NCI-H1105 (cell line): ENCODE data around the gene KCNQ4.

Experiments
- DNase-seq: peaks from one replicate; lab custom pipeline; 2025; lab: John Stamatoyannopoulos, UW

The KCNQ4 gene

GRCh38 chr1:40861224-40862003 lies 77.8 kb downstream of the KCNQ4 start:
- DNase-seq = peak; percentile 36

- peak; percentile 93 for DNase-seq
Observed at GRCh38 chr1:40862008-40862863, 78.6 kb downstream of the KCNQ4 start, which contains the start of gene CITED4. Gene CITED4 (minus strand): TSS chr1:40862363. CDS start chr1:40862127, 236 bp downstream.

GRCh38 chr1:40868051-40868723 lies 84.6 kb downstream of the KCNQ4 start:
- no peak for DNase-seq

GRCh38 chr1:40870135-40870728 lies 86.6 kb downstream of the KCNQ4 start:
- DNase-seq = no peak

GRCh38 chr1:40872276-40872675 lies 88.7 kb downstream of the KCNQ4 start:
- no peak for DNase-seq

GRCh38 chr1:40873863-40874472 lies 90.4 kb downstream of the KCNQ4 start:
- DNase-seq = no peak

GRCh38 chr1:40876436-40876761 lies 92.8 kb downstream of the KCNQ4 start:
- no peak for DNase-seq

- no peak for DNase-seq
Observed at GRCh38 chr1:40876891-40877290, 93.3 kb downstream of the KCNQ4 start.

- DNase-seq = no peak
Observed at GRCh38 chr1:40877698-40878097, 94.1 kb downstream of the KCNQ4 start.

- no peak for DNase-seq
Observed at GRCh38 chr1:40878906-40879305, 95.3 kb downstream of the KCNQ4 start.

GRCh38 chr1:40879482-40880175 lies 96.0 kb downstream of the KCNQ4 start:
- no peak for DNase-seq

- no peak for DNase-seq
Observed at GRCh38 chr1:40880813-40881549, 97.4 kb downstream of the KCNQ4 start.

GRCh38 chr1:40884055-40884795 lies 100.6 kb downstream of the KCNQ4 start:
- no peak for DNase-seq

- DNase-seq = no peak
Observed at GRCh38 chr1:40886318-40887011, 102.9 kb downstream of the KCNQ4 start.

- DNase-seq = no peak
Observed at GRCh38 chr1:40887012-40887378, 103.4 kb downstream of the KCNQ4 start.

GRCh38 chr1:40887652-40888051 lies 104.1 kb downstream of the KCNQ4 start:
- DNase-seq = no peak
